Gastrocnemius medialis (tissue), 4 donors: Measurements from ENCODE around the gene TTC17.
A peak's percentile ranks its signal among the peaks of the same experiment; 100 is the strongest.

Source experiments
- CTCF ChIP-seq, 5 experiments: fragments of 450-650 bp in 3 of 5; fragments of 200-600 bp in 2 of 5; sonication (generic) in 2 of 5; IDR thresholded peaks in 4 of 5; conservative IDR thresholded peaks in 1 of 5; 1 replicate in 4 of 5; 2 replicates in 1 of 5; pipeline ENCODE4 v1.5.1; 2016 to 2019; ENCODE audit warnings: antibody characterized with exemption in 5 of 5, mild to moderate bottlenecking in 3 of 5, moderate library complexity in 3 of 5
- POLR2A ChIP-seq, 2 donors: fragments of 450-650 bp; IDR thresholded peaks; one replicate each; pipeline ENCODE4 v1.6.1; 2017; ENCODE audit warnings: antibody characterized with exemption in 2 of 2, mild to moderate bottlenecking in 2 of 2, moderate library complexity in 2 of 2

- TF ChIP-seq CTCF (IDR thresholded peaks at IDR 0.05 in 4 of 5, conservative IDR thresholded peaks at IDR 0.05 in 1 of 5) (peak in 1 of 5 experiments; percentile 23), POLR2A (IDR thresholded peaks at IDR 0.05) (no peak)
Observed at GRCh38 chr11:43504316-43504950, 145.7 kb downstream of the TTC17 start.
